Measurements from ENCODE around the gene SLC6A17.
A peak's percentile ranks its signal among the peaks of the same experiment; 100 is the strongest.

Gene SLC6A17

GRCh38 chr1:110205591-110206155, 55.4 kb downstream of the SLC6A17 start:
- DNase-seq = no peak

GRCh38 chr1:110206261-110206920, 56.1 kb downstream of the SLC6A17 start:
- no peak for DNase-seq

- DNase-seq = peak; percentile 65
Measured at GRCh38 chr1:110207831-110208230, 57.5 kb downstream of the SLC6A17 start.

GRCh38 chr1:110208916-110209645, 58.8 kb downstream of the SLC6A17 start:
- DNase-seq = no peak

GRCh38 chr1:110209715-110210603, 59.7 kb downstream of the SLC6A17 start, which contains the start of gene KCNC4:
TSS of gene KCNC4 (plus strand) at chr1:110210314. CDS start at chr1:110211500, 1,186 bp downstream.
- DNase-seq = peak; percentile 92

- DNase-seq = peak; percentile 44
Measured at GRCh38 chr1:110210604-110211495, 60.6 kb downstream of the SLC6A17 start.

- DNase-seq = no peak
Measured at GRCh38 chr1:110211496-110212168, 61.3 kb downstream of the SLC6A17 start.

GRCh38 chr1:110212169-110213142, 62.2 kb downstream of the SLC6A17 start:
- no peak for DNase-seq

- no peak for DNase-seq
Measured at GRCh38 chr1:110213143-110213540, 62.8 kb downstream of the SLC6A17 start.

- no peak for DNase-seq
Measured at GRCh38 chr1:110214454-110215404, 64.4 kb downstream of the SLC6A17 start.

GRCh38 chr1:110215621-110216515, 65.6 kb downstream of the SLC6A17 start:
- DNase-seq = no peak

GRCh38 chr1:110216844-110217444, 66.7 kb downstream of the SLC6A17 start:
- DNase-seq = no peak

GRCh38 chr1:110218137-110218536, 67.8 kb downstream of the SLC6A17 start:
- DNase-seq = no peak

GRCh38 chr1:110218739-110219138, 68.4 kb downstream of the SLC6A17 start:
- DNase-seq = no peak

- no peak for DNase-seq
Measured at GRCh38 chr1:110220324-110220723, 70.0 kb downstream of the SLC6A17 start.

GRCh38 chr1:110221119-110221518, 70.8 kb downstream of the SLC6A17 start:
- DNase-seq = no peak

GRCh38 chr1:110223127-110223526, 72.8 kb downstream of the SLC6A17 start:
- DNase-seq = no peak
